ENCODE data around the gene MYO15A.

MYO15A gene

GRCh38 chr17:18190628-18191235 lies 82.2 kb downstream of the MYO15A start:
- Histone ChIP-seq H3K9ac (ENCODE audit: low read depth, low read length) (0 out of 2 replicates have a peak overlapping the region, but pooled peaks have one; percentile 17), H3K4me1 (ENCODE audit: insufficient read depth, low read length) (peaks cover 53% of the 10 kb centered on the region), H3K4me2 (ENCODE audit: insufficient read depth, low read length) (peak overlapping the region; percentile 40), H4K20me1 (ENCODE audit: insufficient read depth, low read length) (peaks cover 84% of the 10 kb centered on the region), H3K27ac (ENCODE audit: low read length) (peak overlapping the region; percentile 13; the same call in 1 of the 2 replicates), H3K36me3 (ENCODE audit: insufficient read depth, low read length) (peaks cover 88% of the 10 kb centered on the region), H2AFZ (ENCODE audit: low read depth, low read length) (no peak overlapping the region), H3K27me3 (ENCODE audit: insufficient read depth, low read length, poor library complexity) (no peaks in the 10 kb centered on the region), H3K9me3 (ENCODE audit: insufficient read depth, low read length, severe bottlenecking) (no peaks in the 10 kb centered on the region), H3K79me2 (ENCODE audit: insufficient read depth, low read length) (peaks cover 97% of the 10 kb centered on the region), H3K4me3 (ENCODE audit: low read depth in 1 of 2, low read length in 2 of 2) (peak overlapping the region in 1 of 2 experiments; percentile 28; a peak in 2 of 4 replicates)
- DNase-seq (no peak), ATAC-seq (ENCODE audit: insufficient read depth, low read depth) (no peak)
- TF ChIP-seq EZH2 (IDR thresholded peaks at IDR 0.05; ENCODE audit: borderline replicate concordance, low read depth, low read length, severe bottlenecking) (no peak), CTCF (IDR thresholded peaks at IDR 0.05; ENCODE audit: borderline replicate concordance, extremely low read depth, low read length, poor library complexity, severe bottlenecking) (no peak)

GRCh38 chr17:18191236-18191667 lies 82.7 kb downstream of the MYO15A start:
- no peak for DNase-seq
- TF ChIP-seq CTCF (IDR thresholded peaks at IDR 0.05; ENCODE audit: borderline replicate concordance, extremely low read depth, low read length, poor library complexity, severe bottlenecking), result no peak
- no peak for TF ChIP-seq EZH2 (IDR thresholded peaks at IDR 0.05; ENCODE audit: borderline replicate concordance, low read depth, low read length, severe bottlenecking)
- Histone ChIP-seq H3K9me3 (ENCODE audit: insufficient read depth, low read length, severe bottlenecking) (no peaks in the 10 kb centered on the region), H2AFZ (ENCODE audit: low read depth, low read length) (no peak overlapping the region), H4K20me1 (ENCODE audit: insufficient read depth, low read length) (peaks cover 81% of the 10 kb centered on the region), H3K79me2 (ENCODE audit: insufficient read depth, low read length) (peaks cover 97% of the 10 kb centered on the region), H3K27ac (ENCODE audit: low read length) (no peak overlapping the region), H3K36me3 (ENCODE audit: insufficient read depth, low read length) (peaks cover 88% of the 10 kb centered on the region), H3K4me2 (ENCODE audit: insufficient read depth, low read length) (peak overlapping the region; percentile 40), H3K4me1 (ENCODE audit: insufficient read depth, low read length) (peaks cover 48% of the 10 kb centered on the region), H3K27me3 (ENCODE audit: insufficient read depth, low read length, poor library complexity) (no peaks in the 10 kb centered on the region), H3K9ac (ENCODE audit: low read depth, low read length) (no peak overlapping the region; the same call in 1 of the 2 replicates), H3K4me3 (ENCODE audit: low read depth in 1 of 2, low read length in 2 of 2) (no peak overlapping the region)
- ATAC-seq (ENCODE audit: insufficient read depth, low read depth), result no peak

GRCh38 chr17:18191967-18192366 lies 83.4 kb downstream of the MYO15A start:
- ATAC-seq (ENCODE audit: insufficient read depth, low read depth) (no peak; the same call in 2 of the 3 replicates), DNase-seq (no peak)
- Histone ChIP-seq H3K9me3 (ENCODE audit: insufficient read depth, low read length, severe bottlenecking) (no peaks in the 10 kb centered on the region), H3K4me1 (ENCODE audit: insufficient read depth, low read length) (peaks cover 40% of the 10 kb centered on the region), H3K27me3 (ENCODE audit: insufficient read depth, low read length, poor library complexity) (no peaks in the 10 kb centered on the region), H3K27ac (ENCODE audit: low read length) (no peak overlapping the region), H4K20me1 (ENCODE audit: insufficient read depth, low read length) (peaks cover 80% of the 10 kb centered on the region), H3K4me2 (ENCODE audit: insufficient read depth, low read length) (peak overlapping the region; percentile 31; the same call in 1 of the 2 replicates), H3K79me2 (ENCODE audit: insufficient read depth, low read length) (peaks cover 97% of the 10 kb centered on the region), H3K4me3 (ENCODE audit: low read depth in 1 of 2, low read length in 2 of 2) (no peak overlapping the region), H3K36me3 (ENCODE audit: insufficient read depth, low read length) (peaks cover 87% of the 10 kb centered on the region), H2AFZ (ENCODE audit: low read depth, low read length) (no peak overlapping the region), H3K9ac (ENCODE audit: low read depth, low read length) (no peak overlapping the region)
- TF ChIP-seq CTCF (IDR thresholded peaks at IDR 0.05; ENCODE audit: borderline replicate concordance, extremely low read depth, low read length, poor library complexity, severe bottlenecking) (peak; percentile 30), EZH2 (IDR thresholded peaks at IDR 0.05; ENCODE audit: borderline replicate concordance, low read depth, low read length, severe bottlenecking) (no peak)
